Measurements from ENCODE around the gene FBF1.

DNA sequence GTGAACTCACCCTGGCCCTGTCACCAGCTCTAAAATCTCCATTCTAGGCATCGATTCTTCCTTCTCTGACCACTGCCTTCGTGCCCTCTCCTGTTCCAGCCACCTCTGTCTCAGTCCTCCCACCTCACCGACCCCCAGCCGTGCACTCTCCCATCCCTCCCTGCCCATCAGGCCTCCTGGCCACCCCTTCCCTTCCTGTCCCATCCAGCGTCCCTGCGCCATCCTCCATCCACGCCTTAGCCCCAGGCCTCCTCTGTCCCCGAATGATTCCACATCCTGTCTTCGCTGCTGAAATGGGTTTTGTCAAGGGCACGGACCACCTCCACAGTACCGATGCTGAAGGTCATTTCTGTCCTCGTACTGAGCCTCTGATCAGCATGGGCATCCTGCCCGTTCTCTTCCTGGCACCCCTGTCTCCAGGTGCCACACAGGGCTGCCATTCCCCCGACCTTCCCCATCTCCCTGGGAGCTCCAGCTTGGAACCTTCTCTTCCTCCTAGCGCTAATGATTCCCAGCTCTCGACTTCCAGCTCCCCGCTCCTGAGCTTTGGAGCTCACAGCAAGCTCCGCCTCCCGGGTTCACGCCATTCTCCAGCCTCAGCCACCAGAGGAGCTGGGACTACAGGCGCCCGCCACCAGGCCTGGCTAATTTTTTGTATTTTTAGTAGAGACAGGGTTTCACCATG lies 46.7 kb downstream of the FBF1 start:
- no peak for TF ChIP-seq EZH2 (IDR thresholded peaks at IDR 0.05; ENCODE audit: borderline replicate concordance, low read depth, low read length, poor library complexity, severe bottlenecking)
- TF ChIP-seq, protein P1, sequence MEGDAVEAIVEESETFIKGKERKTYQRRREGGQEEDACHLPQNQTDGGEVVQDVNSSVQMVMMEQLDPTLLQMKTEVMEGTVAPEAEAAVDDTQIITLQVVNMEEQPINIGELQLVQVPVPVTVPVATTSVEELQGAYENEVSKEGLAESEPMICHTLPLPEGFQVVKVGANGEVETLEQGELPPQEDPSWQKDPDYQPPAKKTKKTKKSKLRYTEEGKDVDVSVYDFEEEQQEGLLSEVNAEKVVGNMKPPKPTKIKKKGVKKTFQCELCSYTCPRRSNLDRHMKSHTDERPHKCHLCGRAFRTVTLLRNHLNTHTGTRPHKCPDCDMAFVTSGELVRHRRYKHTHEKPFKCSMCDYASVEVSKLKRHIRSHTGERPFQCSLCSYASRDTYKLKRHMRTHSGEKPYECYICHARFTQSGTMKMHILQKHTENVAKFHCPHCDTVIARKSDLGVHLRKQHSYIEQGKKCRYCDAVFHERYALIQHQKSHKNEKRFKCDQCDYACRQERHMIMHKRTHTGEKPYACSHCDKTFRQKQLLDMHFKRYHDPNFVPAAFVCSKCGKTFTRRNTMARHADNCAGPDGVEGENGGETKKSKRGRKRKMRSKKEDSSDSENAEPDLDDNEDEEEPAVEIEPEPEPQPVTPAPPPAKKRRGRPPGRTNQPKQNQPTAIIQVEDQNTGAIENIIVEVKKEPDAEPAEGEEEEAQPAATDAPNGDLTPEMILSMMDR (conservative IDR thresholded peaks at IDR 0.05; ENCODE audit: low read depth, low read length) = no peak

Data from A673 (cell line).